Panc1 (cell line): ENCODE results near the gene MBTPS1. TPM values are rescaled to one million over a fixed set of nuclear protein-coding genes. Genes with fewer than 3 reads are reported as not detected.

ENCODE experiments used
- ATAC-seq: fragments of 200-7000 bp; cut with Tn5 transposase; 2 replicates; pipeline ENCODE4 v1.9.1; 2020; ENCODE audit warnings: mild to moderate bottlenecking, moderate library complexity
- BruUV-seq: library from RNA; stranded (reverse); fragments of 400-500 nt; replicated peaks from 2 replicates; lab custom pipeline; 2021; lab: Mats Ljungman, UMichigan
- CTCF ChIA-PET: fragments of 300-600 bp; sonication (Branson Sonifier 250); formaldehyde crosslinking; loops from one replicate; lab custom pipeline; 2022; ENCODE audit warnings: antibody characterized with exemption; lab: Charles Lee
- POLR2A ChIA-PET: fragments of 300-600 bp; sonication (Branson Sonifier 250); formaldehyde crosslinking; loops from one replicate; lab custom pipeline; 2022; ENCODE audit warnings: antibody characterized with exemption; lab: Charles Lee
- DNase-seq: peaks from one replicate; pipeline ENCODE4 v3.0.0-alpha.2; 2010; ENCODE audit warnings: low read depth, low spot score
- H3K27ac ChIP-seq: 2 replicates; pipeline ENCODE4 v1.5.1; 2011; ENCODE audit warnings: mild to moderate bottlenecking, low read length, inconsistent platforms
- H3K27me3 ChIP-seq: fragments of 200-500 bp; sonication (Bioruptor generic); 2 replicates; pipeline ENCODE4 v1.6.0; 2014; ENCODE audit warnings: low read length, inconsistent platforms; ENCODE audit not compliant: control insufficient read depth, insufficient read depth
- H3K36me3 ChIP-seq: fragments of 200-500 bp; sonication (Bioruptor generic); 2 replicates; pipeline ENCODE4 v1.5.1; 2014; ENCODE audit warnings: inconsistent platforms, mild to moderate bottlenecking, low read length, moderate library complexity; ENCODE audit not compliant: control insufficient read depth, insufficient read depth
- H3K4me1 ChIP-seq: 2 replicates; pipeline ENCODE4 v1.5.1; 2011; ENCODE audit warnings: inconsistent platforms, mild to moderate bottlenecking, low read length, moderate library complexity; ENCODE audit not compliant: control insufficient read depth, insufficient read depth
- H3K4me3 ChIP-seq, 2 experiments: 2 replicates each; pipeline ENCODE4 v1.5.1; 2011 to 2012; ENCODE audit warnings: low read depth in 2 of 2, low read length in 2 of 2, mild to moderate bottlenecking in 2 of 2, inconsistent platforms in 1 of 2, moderate library complexity in 1 of 2
- H3K9me3 ChIP-seq: fragments of 200-500 bp; sonication (Bioruptor generic); 2 replicates; pipeline ENCODE4 v1.5.1; 2014; ENCODE audit warnings: low read depth, mild to moderate bottlenecking, inconsistent platforms, low read length, moderate library complexity; ENCODE audit not compliant: control insufficient read depth, insufficient read depth
- CTCF ChIP-seq: fragments of 450-650 bp; IDR thresholded peaks from 2 replicates; pipeline ENCODE4 v1.5.1; 2017; ENCODE audit warnings: mild to moderate bottlenecking
- POLR2AphosphoS5 ChIP-seq: IDR thresholded peaks from 2 replicates; pipeline ENCODE4 v1.6.1; 2012; ENCODE audit warnings: mild to moderate bottlenecking, low read depth, low read length, moderate library complexity
- REST ChIP-seq, 2 experiments: IDR thresholded peaks; 2 replicates each; pipeline ENCODE4 v1.6.1; 2011 to 2012; ENCODE audit warnings: low read depth in 2 of 2, control low read depth in 1 of 2, low read length in 1 of 2, mild to moderate bottlenecking in 1 of 2, moderate library complexity in 1 of 2; ENCODE audit not compliant: insufficient read depth in 1 of 2
- SIN3A ChIP-seq: IDR thresholded peaks from 2 replicates; pipeline ENCODE4 v1.6.1; 2012; ENCODE audit warnings: low read depth, mild to moderate bottlenecking, low read length, moderate library complexity, borderline replicate concordance; ENCODE audit not compliant: insufficient read depth
- TCF7L2 ChIP-seq: IDR thresholded peaks from 2 replicates; pipeline ENCODE4 v1.6.1; 2011; ENCODE audit warnings: mild to moderate bottlenecking, low read depth, low read length, inconsistent platforms
- in situ Hi-C: cut with HindIII; loops from 2 replicates; pipeline ENCODE4 v1.10.0; 2016; ENCODE audit warnings: low sequenced_read_pairs, low pct_unique_long_range_greater_than_20kb
- intact Hi-C: fragments of 100-400 bp; cut with micrococcal nuclease; formaldehyde crosslinking; loops from one replicate; pipeline ENCODE4 v1.10.0; 2022; ENCODE audit not compliant: unreplicated experiment
- total RNA-seq: library from RNA; stranded (reverse); gene quantifications from one replicate; pipeline ENCODE4 v1.2.1, GENCODE V29; 2021; ENCODE audit not compliant: unreplicated experiment

MBTPS1 gene
- total RNA-seq, 1 experiment from 2014 or later = 66.8 TPM

GRCh38 chr16:84084570-84085270 is 32.0 kb downstream of the MBTPS1 start:
- H3K4me3 ChIP-seq = no peak overlapping the region
- POLR2A ChIA-PET = no interaction called here
- intact Hi-C loops (no loop called here), in situ Hi-C loops (no loop called here)
- H3K27ac ChIP-seq = no peak overlapping the region
- no TSS peak for BruUV-seq
- peak; percentile 97 for ATAC-seq
- H3K27me3 ChIP-seq = no peaks in the 10 kb centered on the region
- DNase-seq = peak; percentile 57
- no peak for TF ChIP-seq TCF7L2
- TF ChIP-seq POLR2AphosphoS5 = no peak
- peak; percentile 84 for TF ChIP-seq CTCF
- no peak for TF ChIP-seq SIN3A
- TF ChIP-seq REST (IDR thresholded peaks at IDR 0.05; ENCODE audit: insufficient read depth in 1 of 2, low read depth in 2 of 2, low read length in 1 of 2) = no peak
- peaks cover 7% of the 10 kb centered on the region for H3K36me3 ChIP-seq
- no peaks in the 10 kb centered on the region for H3K4me1 ChIP-seq
- CTCF ChIA-PET = no interaction called here
- H3K9me3 ChIP-seq = no peaks in the 10 kb centered on the region

GRCh38 chr16:84082835-84083569 is 33.7 kb downstream of the MBTPS1 start:
- no peaks in the 10 kb centered on the region for H3K9me3 ChIP-seq
- H3K4me1 ChIP-seq = no peaks in the 10 kb centered on the region
- no TSS peak for BruUV-seq
- no peaks in the 10 kb centered on the region for H3K27me3 ChIP-seq
- H3K27ac ChIP-seq = no peak overlapping the region
- intact Hi-C loops = no loop called here
- H3K4me3 ChIP-seq = no peak overlapping the region
- no peak for DNase-seq
- no peak for ATAC-seq
- POLR2A ChIA-PET = no interaction called here
- TF ChIP-seq TCF7L2 (no peak), SIN3A (no peak), POLR2AphosphoS5 (no peak), CTCF (no peak), REST (IDR thresholded peaks at IDR 0.05; ENCODE audit: insufficient read depth in 1 of 2, low read depth in 2 of 2, low read length in 1 of 2) (no peak)
- in situ Hi-C loops = no loop called here
- CTCF ChIA-PET = no interaction called here
- H3K36me3 ChIP-seq = peaks cover 6% of the 10 kb centered on the region
